SK-N-SH (cell line): ENCODE measurements around the gene KRTAP5-9. TPM values are rescaled to one million over a fixed set of nuclear protein-coding genes. Genes with fewer than 3 reads are reported as not detected.

Experiments
- CTCF ChIA-PET: fragments of 300-600, 350-600 bp; formaldehyde crosslinking; extraction: SDS; loops from one replicate; lab custom pipeline; 2021; lab: Yijun Ruan, JAX
- POLR2A ChIA-PET: fragments of 350-600 bp; sonication (Branson Sonifier 250); formaldehyde crosslinking; extraction: SDS; loops from one replicate; lab custom pipeline; 2020; ENCODE audit warnings: antibody characterized with exemption, inconsistent platforms; lab: Yijun Ruan, JAX
- DNase-seq: peaks from one replicate; pipeline ENCODE4 v3.0.0; 2012
- H2AFZ ChIP-seq: fragments of 200-600 bp; sonication (generic); 2 replicates; pipeline ENCODE4 v1.8.1; 2016; ENCODE audit warnings: antibody characterized with exemption, mild to moderate bottlenecking, low read depth
- H3F3A ChIP-seq: fragments of 200-600 bp; sonication (generic); replicated peaks from 2 replicates; pipeline ENCODE3; 2016; ENCODE audit warnings: antibody characterized with exemption, mild to moderate bottlenecking; ENCODE audit not compliant: insufficient read depth
- H3K27ac ChIP-seq, 2 experiments: fragments of 200-500 bp in 1 of 2; fragments of 200-600 bp in 1 of 2; sonication (Bioruptor generic) in 1 of 2; sonication (generic), shearing (Covaris generic) in 1 of 2; 2 replicates each; pipeline versions ENCODE4 v1.5.1 to v1.6.1; 2014 to 2016; ENCODE audit warnings: low read depth in 2 of 2, inconsistent platforms in 1 of 2, low read length in 1 of 2, mild to moderate bottlenecking in 1 of 2, mixed read lengths in 1 of 2
- H3K27me3 ChIP-seq: fragments of 200-600 bp; sonication (generic), shearing (Covaris generic); 2 replicates; pipeline ENCODE4 v1.6.1; 2016; ENCODE audit warnings: mixed run types; ENCODE audit not compliant: insufficient read depth
- H3K36me3 ChIP-seq, 2 experiments: fragments of 200-500 bp in 1 of 2; fragments of 200-600 bp in 1 of 2; sonication (Bioruptor generic) in 1 of 2; sonication (generic) in 1 of 2; replicated peaks in 1 of 2; 2 replicates each; pipeline versions ENCODE3 to v1.5.1; 2014 to 2016; ENCODE audit warnings: low read length in 1 of 2, mild to moderate bottlenecking in 1 of 2; ENCODE audit not compliant: insufficient read depth in 2 of 2, control insufficient read depth in 1 of 2
- H3K4me1 ChIP-seq, 2 experiments: fragments of 200-500 bp in 1 of 2; fragments of 200-600 bp in 1 of 2; sonication (Bioruptor generic) in 1 of 2; sonication (generic), shearing (Covaris generic) in 1 of 2; 2 replicates each; pipeline versions ENCODE4 v1.5.1 to v1.6.1; 2014 to 2016; ENCODE audit warnings: low read depth in 1 of 2, low read length in 1 of 2, mixed run types in 1 of 2; ENCODE audit not compliant: insufficient read depth in 2 of 2, control insufficient read depth in 1 of 2
- H3K4me2 ChIP-seq: fragments of 200-600 bp; sonication (generic), shearing (Covaris generic); 2 replicates; pipeline ENCODE4 v1.6.1; 2017; ENCODE audit warnings: mixed run types
- H3K4me3 ChIP-seq, 2 experiments: fragments of 200-500 bp in 1 of 2; fragments of 200-600 bp in 1 of 2; sonication (Bioruptor generic) in 1 of 2; sonication (generic), shearing (Covaris generic) in 1 of 2; 2 replicates each; pipeline versions ENCODE4 v1.5.1 to v1.8.1; 2014 to 2016; ENCODE audit warnings: low read depth in 2 of 2, inconsistent platforms in 1 of 2, low read length in 1 of 2, mild to moderate bottlenecking in 1 of 2, mixed read lengths in 1 of 2, moderate library complexity in 1 of 2
- H3K79me2 ChIP-seq: fragments of 200-600 bp; sonication (generic); 2 replicates; pipeline ENCODE4 v1.8.1; 2017; ENCODE audit warnings: mild to moderate bottlenecking; ENCODE audit not compliant: insufficient read depth
- H3K9ac ChIP-seq: fragments of 200-600 bp; sonication (generic); 2 replicates; pipeline ENCODE4 v1.6.1; 2017; ENCODE audit warnings: mixed run types
- H3K9me2 ChIP-seq: fragments of 200-600 bp; sonication (generic); 2 replicates; pipeline ENCODE4 v1.6.1; 2017; ENCODE audit warnings: mixed run types
- H3K9me3 ChIP-seq: fragments of 200-600 bp; sonication (generic); 2 replicates; pipeline ENCODE4 v1.6.1; 2017; ENCODE audit warnings: mixed run types, mild to moderate bottlenecking, moderate library complexity
- H4K20me1 ChIP-seq: fragments of 200-600 bp; sonication (generic); 2 replicates; pipeline ENCODE4 v1.6.1; 2017; ENCODE audit warnings: mild to moderate bottlenecking, mixed run types; ENCODE audit not compliant: insufficient read depth
- ELF1 ChIP-seq: IDR thresholded peaks from 2 replicates; pipeline ENCODE4 v1.4.0; 2012
- FOXM1 ChIP-seq: IDR thresholded peaks from 2 replicates; pipeline ENCODE4 v1.4.0; 2012; ENCODE audit warnings: low read depth, mild to moderate bottlenecking
- GABPA ChIP-seq: IDR thresholded peaks from 2 replicates; pipeline ENCODE4 v1.4.0; 2012; ENCODE audit warnings: low read depth, mild to moderate bottlenecking
- MAX ChIP-seq: IDR thresholded peaks from 2 replicates; pipeline ENCODE4 v1.4.0; 2012; ENCODE audit warnings: low read depth
- MEF2A ChIP-seq: IDR thresholded peaks from 2 replicates; pipeline ENCODE4 v1.4.0; 2012; ENCODE audit warnings: low read depth, borderline replicate concordance
- MXI1 ChIP-seq: IDR thresholded peaks from 2 replicates; pipeline ENCODE4 v1.6.1; 2012; ENCODE audit warnings: mild to moderate bottlenecking, low read depth, low read length, improper control_type of control experiment
- NFIC ChIP-seq: IDR thresholded peaks from 2 replicates; pipeline ENCODE4 v1.4.0; 2012; ENCODE audit warnings: borderline replicate concordance
- PBX3 ChIP-seq: IDR thresholded peaks from 2 replicates; pipeline ENCODE4; 2012
- POLR2AphosphoS5 ChIP-seq: IDR thresholded peaks from 2 replicates; pipeline ENCODE4 v1.6.1; 2012; ENCODE audit warnings: low read depth, low read length
- RAD21 ChIP-seq: IDR thresholded peaks from 2 replicates; pipeline ENCODE4 v1.6.1; 2012; ENCODE audit warnings: mild to moderate bottlenecking, low read length
- RCOR1 ChIP-seq: fragments of 150-350 bp; IDR thresholded peaks from 2 replicates; pipeline ENCODE4 v1.6.1; 2017; ENCODE audit warnings: antibody characterized with exemption, low read length
- RXRA ChIP-seq: IDR thresholded peaks from 2 replicates; pipeline ENCODE4 v1.4.0; 2012; ENCODE audit warnings: low read depth, mild to moderate bottlenecking, borderline replicate concordance
- SIN3A ChIP-seq: IDR thresholded peaks from 2 replicates; pipeline ENCODE4 v1.6.1; 2012; ENCODE audit warnings: low read depth, mild to moderate bottlenecking, low read length, moderate library complexity, borderline replicate concordance
- TCF12 ChIP-seq: IDR thresholded peaks from 2 replicates; pipeline ENCODE4 v1.4.0; 2012
- TEAD4 ChIP-seq: IDR thresholded peaks from 2 replicates; pipeline ENCODE4 v1.4.0; 2012; ENCODE audit warnings: mild to moderate bottlenecking, borderline replicate concordance; ENCODE audit not compliant: insufficient read depth
- USF2 ChIP-seq: fragments of 150-350 bp; IDR thresholded peaks from 2 replicates; pipeline ENCODE4 v1.6.1; 2017; ENCODE audit warnings: antibody characterized with exemption, low read length, low read depth, borderline replicate concordance
- YY1 ChIP-seq: IDR thresholded peaks from 2 replicates; pipeline ENCODE4 v1.4.0; 2012; ENCODE audit warnings: low read depth, mild to moderate bottlenecking
- WGBS: methylation state at CpG from one replicate; pipeline ENCODE4 v1.1.6; 2017; ENCODE audit warnings: low lambda C conversion rate; 5-methylcytosine and 5-hydroxymethylcytosine counted together
- polyA plus RNA-seq, 3 experiments: library from polyadenylated mRNA; depleted of rRNA; stranded (reverse); fragments of >200 nt; gene quantifications; 2 replicates each; pipeline ENCODE4 v1.2.3, GENCODE V29; 2012
- TF ChIP-seq, protein P1 (sequence below): IDR thresholded peaks from 2 replicates; pipeline ENCODE4 v1.4.0; 2012; ENCODE audit warnings: low read depth, borderline replicate concordance

KRTAP5-9 gene
- polyA plus RNA-seq, 1 of the 3 experiments (the other 2 are of a cell fraction) = not detected

DNA sequence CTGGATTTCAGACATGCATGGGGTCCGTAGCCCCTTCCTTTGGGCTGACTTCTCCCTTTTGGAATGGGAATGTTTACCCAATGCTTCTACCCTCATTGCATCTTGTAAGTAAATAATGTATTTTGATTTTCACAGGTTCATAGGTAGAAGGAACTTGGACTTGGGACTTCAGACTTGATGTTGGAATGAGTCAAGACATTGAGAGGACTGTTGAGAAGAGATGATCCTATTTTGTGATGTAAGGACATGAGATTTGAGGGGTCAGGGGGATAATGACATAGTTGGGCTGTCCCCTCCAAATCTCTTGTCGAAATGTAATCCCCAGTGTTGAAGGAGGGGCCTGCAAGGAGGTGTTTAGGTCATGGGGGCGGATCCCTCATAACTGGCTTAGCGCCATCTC lies 16.2 kb downstream of the KRTAP5-9 start:
- no peaks in the 10 kb centered on the region for H3K36me3 ChIP-seq
- no peak for DNase-seq
- no peaks in the 10 kb centered on the region for H3K27me3 ChIP-seq
- 52% methylated on average over 2 of the region's 4 CpGs for WGBS
- H3K4me3 ChIP-seq = no peak overlapping the region
- no peak overlapping the region for H3K27ac ChIP-seq
- H3F3A ChIP-seq = no peaks in the 10 kb centered on the region
- TF ChIP-seq, protein P1, sequence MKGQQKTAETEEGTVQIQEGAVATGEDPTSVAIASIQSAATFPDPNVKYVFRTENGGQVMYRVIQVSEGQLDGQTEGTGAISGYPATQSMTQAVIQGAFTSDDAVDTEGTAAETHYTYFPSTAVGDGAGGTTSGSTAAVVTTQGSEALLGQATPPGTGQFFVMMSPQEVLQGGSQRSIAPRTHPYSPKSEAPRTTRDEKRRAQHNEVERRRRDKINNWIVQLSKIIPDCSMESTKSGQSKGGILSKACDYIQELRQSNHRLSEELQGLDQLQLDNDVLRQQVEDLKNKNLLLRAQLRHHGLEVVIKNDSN = no peak
- TF ChIP-seq PBX3 (no peak), GABPA (no peak), SIN3A (no peak), FOXM1 (no peak), NFIC (no peak), MXI1 (no peak), ELF1 (no peak), MAX (no peak), POLR2AphosphoS5 (no peak), USF2 (no peak), TCF12 (no peak), RXRA (no peak), RCOR1 (no peak), MEF2A (no peak), YY1 (no peak), RAD21 (no peak), TEAD4 (no peak)
- H3K4me2 ChIP-seq = no peak overlapping the region
- H3K4me1 ChIP-seq = peaks cover 0 to 15% of the 10 kb centered on the region in 2 experiments; a peak in 1 of 4 replicates
- CTCF ChIA-PET = interaction anchor here (1.1 to 4.6 kb wide), 7 partner anchors 11 to 145 kb away, joined by 3 to 35 read pairs (median 8); partner anchors contain the start of genes KRTAP5-9 and NADSYN1
- H4K20me1 ChIP-seq = no peaks in the 10 kb centered on the region
- POLR2A ChIA-PET = no interaction called here
- H3K9ac ChIP-seq = no peak overlapping the region
- H2AFZ ChIP-seq = no peak overlapping the region
- H3K9me2 ChIP-seq = no peaks in the 10 kb centered on the region
- H3K9me3 ChIP-seq = no peaks in the 10 kb centered on the region
- H3K79me2 ChIP-seq = no peaks in the 10 kb centered on the region
